ENCODE measurements around the gene NAV3.

NAV3 gene

GRCh38 chr12:77932216-77932615 lies 101.5 kb downstream of the NAV3 start:
- TF ChIP-seq CTCF (IDR thresholded peaks at IDR 0.05): no peak

GRCh38 chr12:77938301-77938700 lies 107.6 kb downstream of the NAV3 start:
- TF ChIP-seq CTCF (IDR thresholded peaks at IDR 0.05): no peak

- no peak for TF ChIP-seq CTCF (IDR thresholded peaks at IDR 0.05)
Observed at GRCh38 chr12:77940011-77940423, 109.3 kb downstream of the NAV3 start.

GRCh38 chr12:77940567-77940966 lies 109.9 kb downstream of the NAV3 start:
- no peak for TF ChIP-seq CTCF (IDR thresholded peaks at IDR 0.05)

- no peak for TF ChIP-seq CTCF (IDR thresholded peaks at IDR 0.05)
Observed at GRCh38 chr12:77941401-77941800, 110.7 kb downstream of the NAV3 start.

GRCh38 chr12:77943466-77943865 lies 112.8 kb downstream of the NAV3 start:
- TF ChIP-seq CTCF (IDR thresholded peaks at IDR 0.05): no peak

- TF ChIP-seq CTCF (IDR thresholded peaks at IDR 0.05): no peak
Observed at GRCh38 chr12:77946541-77947061, 115.9 kb downstream of the NAV3 start.

GRCh38 chr12:77947330-77947729 lies 116.6 kb downstream of the NAV3 start:
- no peak for TF ChIP-seq CTCF (IDR thresholded peaks at IDR 0.05)
